Activated CD4-positive, alpha-beta T cell treated with anti-CD3 and anti-CD28 coated beads, Interleukin-2, amount 50 U/mL, for 1 hour (primary cell): ENCODE results near the gene DYDC2.
A peak's percentile ranks its signal among the peaks of the same experiment; 100 is the strongest.

Experiments
- DNase-seq: peaks from one replicate; pipeline ENCODE4 v3.0.0-alpha.2; 2020

Gene DYDC2

DNA sequence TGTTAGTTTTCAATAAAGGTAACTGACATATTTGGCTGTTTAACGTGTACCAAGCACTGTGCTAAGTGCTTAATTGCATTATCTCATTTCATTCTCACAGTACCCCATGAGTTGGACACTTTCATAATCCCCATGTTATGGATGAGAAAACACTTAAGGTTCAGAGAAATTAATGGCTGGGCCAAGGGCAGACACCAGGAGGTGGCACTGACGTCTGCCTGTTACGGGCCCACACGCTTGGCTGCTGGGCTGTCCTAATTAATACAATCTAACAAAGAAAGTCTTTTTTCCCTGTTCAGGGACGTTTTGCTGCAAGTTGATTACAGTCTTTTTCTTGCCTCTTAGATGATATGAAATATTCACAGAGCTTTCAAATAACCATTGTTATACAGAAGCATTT lies 16.1 kb downstream of the DYDC2 start:
- no peak for DNase-seq

DNA sequence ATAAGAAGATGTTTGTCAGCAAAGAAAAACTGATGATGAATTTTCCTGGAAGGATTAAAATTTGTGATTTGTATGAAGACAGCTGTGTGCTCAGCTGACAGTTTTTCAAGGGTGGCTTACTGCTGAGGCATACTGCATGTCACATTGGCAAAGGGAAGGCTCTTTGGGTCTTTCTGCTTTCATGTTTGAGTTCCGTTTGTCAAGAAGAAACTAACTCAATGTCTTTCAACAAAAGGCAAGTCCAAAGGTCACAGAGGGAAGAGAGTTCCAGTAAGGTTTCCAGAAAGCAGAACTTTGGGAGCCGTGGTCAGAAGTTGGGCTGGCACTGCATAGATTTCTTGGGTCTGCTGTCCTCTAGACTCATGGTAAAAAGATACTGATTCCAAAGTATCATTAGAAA lies 16.9 kb downstream of the DYDC2 start:
- no peak for DNase-seq

DNA sequence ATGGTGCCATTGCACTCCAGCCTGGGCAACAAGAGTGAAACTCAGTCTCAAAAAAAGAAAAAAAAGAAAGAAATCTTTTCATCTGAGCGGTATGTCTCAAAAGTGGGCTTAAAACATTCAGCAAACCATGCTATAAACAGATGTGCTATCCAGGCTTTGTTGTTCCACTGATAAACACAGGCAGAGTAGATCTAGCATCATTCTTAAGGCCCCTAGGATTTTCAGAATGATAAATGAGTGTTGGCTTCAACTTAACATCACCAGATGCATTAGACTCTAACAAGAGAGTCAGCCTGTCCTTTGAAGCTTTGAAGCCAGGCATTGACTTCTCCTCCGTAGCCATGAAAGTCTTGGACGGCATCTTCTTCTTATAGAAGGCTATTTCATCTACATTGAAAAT lies 23.1 kb downstream of the DYDC2 start:
- no peak for DNase-seq

DNA sequence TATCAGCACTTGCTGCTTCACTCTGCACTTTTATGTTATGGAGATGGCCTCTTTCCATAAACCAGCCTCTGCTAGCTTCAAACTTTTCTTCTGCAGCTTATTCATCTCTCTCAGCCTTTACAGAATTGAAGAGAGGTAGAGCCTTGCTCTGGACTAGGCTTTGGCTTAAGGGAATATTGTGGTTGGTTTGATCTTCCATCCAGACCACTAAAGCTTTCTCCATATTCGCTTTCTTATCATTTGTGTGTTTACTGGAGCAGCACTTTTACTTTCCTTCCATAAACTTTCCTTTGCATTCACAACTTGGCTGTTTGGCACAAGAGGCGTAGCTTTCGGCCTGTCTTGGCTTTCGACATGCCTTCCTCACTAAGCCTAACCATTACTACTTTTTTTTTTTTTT lies 23.6 kb downstream of the DYDC2 start:
- no peak for DNase-seq

DNA sequence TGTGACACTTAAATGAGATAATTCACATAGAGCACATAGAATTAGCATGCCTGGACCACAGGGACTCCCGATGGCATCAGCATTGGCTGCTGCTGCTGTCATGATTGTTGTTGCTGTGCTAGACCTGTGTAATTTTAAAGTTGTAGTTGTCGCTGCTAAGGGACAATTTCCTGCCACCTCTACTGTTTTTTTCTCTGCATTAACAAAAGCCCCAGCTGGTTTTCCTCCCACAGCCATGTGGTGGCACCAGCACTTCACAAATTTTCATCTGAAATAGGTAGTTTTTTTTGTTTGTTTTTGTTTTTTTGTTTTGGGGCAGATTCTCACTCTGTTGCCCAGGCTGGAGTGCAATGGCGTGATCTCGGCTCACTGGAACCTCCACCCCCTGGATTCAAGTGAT lies 26.4 kb downstream of the DYDC2 start:
- peak; percentile 44 for DNase-seq

DNA sequence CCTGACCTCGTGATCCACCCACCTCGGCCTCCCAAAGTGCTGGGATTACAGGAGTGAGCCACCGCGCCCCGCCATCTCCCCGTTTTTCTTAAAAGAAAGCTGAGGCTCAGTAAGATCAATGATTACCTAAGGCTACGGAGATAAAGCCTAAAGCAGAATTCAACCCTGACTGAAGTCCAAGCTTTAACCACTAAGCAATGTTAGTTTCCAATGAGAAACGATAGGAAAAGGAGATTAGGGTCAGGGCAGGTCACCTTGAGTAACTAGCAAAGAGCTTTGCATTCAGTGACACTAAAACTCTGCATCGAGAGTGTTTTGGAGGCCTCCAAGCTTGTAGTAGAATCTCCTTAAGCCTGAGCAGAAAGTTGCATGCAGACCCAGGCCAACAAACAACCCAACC lies 34.2 kb downstream of the DYDC2 start:
- DNase-seq: no peak

DNA sequence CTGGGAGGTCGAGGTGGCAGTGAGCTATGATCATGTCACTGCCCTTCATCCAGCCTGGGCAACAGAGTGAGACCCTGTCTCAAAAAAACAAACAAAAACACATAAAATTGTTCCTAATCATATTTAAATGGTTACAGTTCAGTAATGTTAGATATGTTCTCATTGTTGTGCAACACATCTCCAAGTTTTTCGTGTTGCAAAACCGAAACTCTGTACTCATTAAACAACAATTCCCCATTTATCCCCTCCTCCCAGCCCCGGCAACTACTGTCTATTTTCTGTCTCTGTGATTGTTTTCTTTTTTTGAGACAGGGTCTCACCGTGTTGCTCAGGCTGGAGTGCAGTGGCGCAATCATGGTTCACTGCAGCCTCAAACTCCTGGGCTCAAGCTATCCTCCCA lies 35.7 kb downstream of the DYDC2 start:
- no peak for DNase-seq

DNA sequence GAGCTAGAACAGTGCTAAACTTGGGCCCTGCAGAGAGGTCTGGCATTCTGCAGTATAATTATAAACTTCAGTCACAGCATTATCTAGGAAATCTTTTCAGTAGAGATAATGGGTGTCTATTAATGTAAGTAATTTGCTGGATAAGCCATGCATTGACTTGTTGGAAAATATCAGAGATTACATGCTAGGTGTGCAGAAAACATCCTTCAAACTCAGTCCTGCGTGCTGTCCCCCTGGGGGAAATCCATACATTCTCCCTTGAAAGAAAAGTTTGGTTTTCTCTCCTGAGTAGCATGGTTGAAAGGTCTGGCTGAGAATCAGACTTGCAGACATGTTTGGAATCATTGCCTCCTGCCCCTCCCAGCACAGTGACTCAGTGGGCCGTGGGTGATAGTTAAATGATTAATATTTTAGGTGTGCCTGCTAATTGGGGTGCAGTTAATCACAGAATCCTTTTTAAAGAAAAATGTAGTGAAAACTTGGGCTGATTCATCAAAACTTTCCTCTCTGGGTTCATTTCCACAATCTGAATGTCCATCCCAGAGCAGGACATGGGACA lies 37.9 kb downstream of the DYDC2 start:
- no peak for DNase-seq

DNA sequence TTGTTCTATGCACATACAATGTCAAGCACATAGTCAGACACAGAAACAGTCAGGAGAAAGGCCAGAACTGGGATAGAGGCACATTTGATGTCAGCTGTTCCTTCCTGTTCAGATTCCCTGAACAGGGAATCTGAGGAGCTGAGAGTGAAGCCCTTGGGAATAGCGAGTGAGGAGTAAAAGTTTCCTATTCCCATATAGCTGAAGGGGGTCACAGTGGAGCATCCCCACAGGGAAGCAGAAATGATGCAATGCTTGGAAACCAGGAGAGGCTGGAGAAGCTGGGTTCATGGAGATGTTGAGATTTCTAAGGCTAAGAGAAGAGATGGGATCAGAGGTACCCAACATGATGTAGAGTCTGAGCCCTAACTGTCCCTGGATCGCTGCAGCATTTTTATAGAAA lies 40.4 kb downstream of the DYDC2 start:
- DNase-seq: no peak

DNA sequence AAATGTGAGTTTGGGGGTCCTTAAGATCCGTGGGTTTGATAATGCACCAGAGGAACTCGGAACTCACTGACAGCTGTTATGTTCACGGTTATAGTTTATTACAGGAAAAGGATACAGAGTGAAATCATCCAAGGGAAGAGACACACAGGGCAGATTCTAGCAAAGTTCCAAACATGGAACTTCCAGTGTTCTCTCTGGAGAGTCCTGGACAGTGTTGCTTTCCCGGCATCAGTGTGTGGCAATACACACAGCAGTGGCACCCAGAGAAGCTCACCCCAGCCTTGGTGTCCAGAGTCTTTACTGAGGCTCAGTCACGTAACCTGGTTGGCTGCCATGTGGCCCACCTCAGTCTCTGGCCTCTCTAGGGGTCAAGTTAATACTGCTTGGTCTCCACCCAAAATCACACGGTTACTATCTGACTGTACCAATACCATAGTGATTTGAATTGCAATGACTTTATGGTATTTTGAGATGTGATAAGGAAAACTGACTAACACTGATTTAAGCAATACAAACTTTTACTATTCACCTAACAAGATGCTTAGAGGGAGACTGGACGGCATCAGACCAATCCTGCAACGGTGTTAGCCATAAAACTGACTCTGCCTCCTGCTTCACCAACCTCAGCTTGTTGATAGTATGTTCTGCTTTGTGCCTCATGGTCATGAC lies 43.7 kb downstream of the DYDC2 start:
- DNase-seq: no peak

DNA sequence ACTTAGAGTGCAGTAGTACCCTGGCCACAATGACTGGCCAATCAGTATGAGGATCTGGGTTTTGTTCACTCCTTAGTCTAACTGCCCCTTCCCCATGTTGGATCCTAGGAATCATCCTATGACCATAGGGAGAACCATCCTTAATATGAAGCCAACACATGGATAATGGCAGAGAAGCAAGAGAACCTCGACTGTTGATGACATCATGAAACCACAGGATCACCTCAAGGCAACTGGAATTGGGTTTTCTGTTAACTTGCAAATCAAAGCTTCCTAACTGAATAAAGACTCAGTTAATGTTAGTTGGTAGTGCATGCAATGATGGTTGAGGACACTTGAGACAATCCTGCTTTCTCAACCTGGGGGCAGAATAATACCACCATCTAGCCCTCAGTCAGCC lies 48.5 kb downstream of the DYDC2 start:
- DNase-seq: no peak

DNA sequence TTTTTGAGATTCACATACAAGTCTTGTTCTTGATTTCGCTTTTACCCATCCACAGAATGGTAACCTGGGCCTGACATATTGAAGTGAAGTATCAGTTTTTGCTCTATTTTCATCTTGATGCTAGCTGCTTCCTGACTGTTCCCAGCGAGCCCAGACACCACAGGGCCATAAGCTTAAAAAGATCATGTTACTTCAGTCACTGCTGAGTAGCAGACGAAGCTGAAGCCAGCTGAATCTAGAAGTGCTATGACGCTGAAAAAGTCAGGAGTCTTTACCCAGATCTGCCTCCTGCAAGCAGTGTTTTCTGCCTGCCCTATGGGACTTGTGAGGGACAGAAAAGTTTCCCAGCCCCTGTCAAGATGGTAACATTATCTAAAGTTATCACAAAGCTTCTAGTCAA lies 49.0 kb downstream of the DYDC2 start:
- no peak for DNase-seq

DNA sequence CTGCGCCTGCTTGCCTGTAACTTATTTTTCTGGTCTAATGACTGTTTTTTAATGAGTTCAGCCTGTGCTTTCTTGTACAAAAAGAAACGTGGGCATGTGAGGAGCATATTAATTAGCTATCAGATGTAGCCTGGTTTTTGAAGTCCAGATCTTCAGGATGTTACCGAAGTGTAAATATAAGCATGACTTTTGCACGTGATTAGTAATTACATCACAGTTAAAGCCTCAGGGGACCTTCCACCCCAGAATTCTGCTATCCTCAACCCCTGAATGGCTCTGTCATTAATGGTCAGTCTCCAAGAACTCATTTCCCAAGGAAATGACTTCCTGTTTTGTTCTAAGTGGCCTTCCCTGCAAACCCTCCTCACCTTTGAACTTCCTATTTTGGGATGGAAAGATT lies 49.6 kb downstream of the DYDC2 start:
- DNase-seq: no peak

DNA sequence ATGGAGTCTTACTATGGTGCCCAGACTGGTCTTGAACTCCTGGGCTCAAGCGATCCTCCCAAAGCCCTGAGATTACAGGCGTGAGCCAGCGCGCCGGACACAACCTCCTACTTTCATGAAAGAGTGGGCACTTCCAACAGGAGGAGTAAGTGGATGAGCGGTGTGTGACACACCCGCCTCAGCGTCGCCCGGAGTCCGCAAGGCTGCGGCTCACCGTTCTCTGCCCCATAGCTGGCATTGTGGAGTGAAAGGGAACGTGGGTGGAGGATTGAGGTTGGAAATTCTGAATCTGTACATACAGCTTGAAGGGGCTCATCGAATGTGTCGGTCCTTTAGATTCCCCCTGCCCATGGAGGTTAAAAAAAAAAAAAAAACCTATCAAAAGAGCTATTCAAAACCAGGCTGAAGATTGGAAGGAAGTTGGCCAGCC lies 51.2 kb downstream of the DYDC2 start:
- peak; percentile 9 for DNase-seq

DNA sequence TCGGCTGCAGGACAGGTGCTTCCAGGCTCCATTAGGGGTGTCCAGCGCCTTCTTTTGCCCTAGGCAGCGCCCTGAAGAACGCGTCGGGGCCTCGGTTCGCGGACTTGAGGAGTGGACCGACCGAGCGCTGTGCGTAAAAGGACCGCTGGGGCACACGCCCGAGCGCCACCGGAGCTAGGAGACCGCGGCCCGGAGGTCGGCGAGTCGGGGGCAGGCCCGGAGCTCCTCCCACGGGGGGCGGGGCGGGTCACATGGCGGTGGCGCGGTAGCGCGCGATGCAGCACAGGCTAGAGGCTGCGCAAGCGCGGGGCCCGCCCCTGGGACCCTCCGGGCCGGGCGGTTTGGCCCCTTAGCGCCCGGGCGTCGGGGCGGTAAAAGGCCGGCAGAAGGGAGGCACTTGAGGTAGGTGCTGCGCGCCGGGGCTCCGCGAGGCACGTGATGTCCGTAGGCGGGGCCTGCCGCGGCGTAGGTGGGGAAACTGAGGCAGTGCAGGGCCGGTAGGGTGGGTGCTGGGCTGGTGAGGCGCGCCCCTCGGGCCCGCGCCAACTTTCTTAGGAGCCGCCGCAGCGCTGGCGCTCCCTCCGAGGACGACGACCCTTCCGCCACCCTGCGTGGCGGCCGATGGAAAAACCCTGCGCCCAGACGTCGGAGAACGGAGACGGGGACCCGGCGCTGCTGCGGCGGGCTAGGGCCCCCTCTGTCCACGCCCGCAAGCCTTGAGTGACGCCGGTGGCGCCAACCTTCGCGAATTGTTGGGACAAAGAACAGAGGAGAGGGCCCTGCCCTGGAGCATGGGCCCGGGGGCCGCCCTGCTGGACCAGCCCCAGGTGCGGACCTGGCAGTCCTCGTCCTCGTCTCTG lies 51.9 kb downstream of the DYDC2 start, which contains the start of gene PRXL2A:
PRXL2A (plus strand) TSS at position 310 of the 860 bp plus-strand sequence. CDS start 11,917 bp downstream, outside the sequence.
- peak; percentile 72 for DNase-seq

DNA sequence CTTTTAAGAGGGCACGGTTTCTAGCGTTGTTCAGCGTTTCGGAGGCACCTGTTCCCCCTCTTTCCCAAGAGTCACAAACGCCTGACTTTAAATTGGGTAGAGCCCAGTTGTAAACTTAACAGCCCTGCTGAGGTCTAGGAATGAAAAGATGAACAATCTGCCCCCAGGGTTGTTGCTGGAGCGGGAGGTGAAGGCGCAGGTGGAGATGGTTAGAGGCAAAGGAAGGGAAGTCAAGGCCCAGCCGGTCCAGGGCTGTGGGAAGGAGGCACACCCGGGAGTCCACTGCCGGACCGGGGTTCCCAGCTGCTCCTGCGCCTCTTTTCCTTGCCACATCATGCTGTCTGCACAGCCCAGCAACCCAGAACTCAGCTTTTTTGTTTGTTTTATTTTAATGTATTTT lies 52.5 kb downstream of the DYDC2 start:
- DNase-seq: no peak

DNA sequence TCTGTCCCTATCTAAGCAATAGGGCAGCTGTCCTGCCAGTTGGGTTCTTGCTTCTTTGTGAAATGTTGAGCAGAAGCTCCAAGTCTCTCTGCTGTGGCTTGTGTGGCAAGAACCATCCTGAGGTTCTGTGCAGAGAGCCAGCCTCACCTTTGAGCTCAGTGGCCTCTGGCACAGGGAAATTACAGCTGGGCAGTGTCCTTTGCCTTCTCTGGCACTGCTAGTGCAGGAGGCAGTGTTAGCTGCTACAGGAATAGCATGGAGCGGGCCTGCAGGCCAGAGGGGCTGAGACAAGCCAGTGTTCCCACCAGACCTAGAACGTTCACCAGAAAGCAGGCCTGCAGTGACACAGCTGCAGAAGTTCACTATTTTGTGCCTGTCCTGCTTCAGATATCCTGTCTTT lies 53.5 kb downstream of the DYDC2 start:
- DNase-seq: no peak

DNA sequence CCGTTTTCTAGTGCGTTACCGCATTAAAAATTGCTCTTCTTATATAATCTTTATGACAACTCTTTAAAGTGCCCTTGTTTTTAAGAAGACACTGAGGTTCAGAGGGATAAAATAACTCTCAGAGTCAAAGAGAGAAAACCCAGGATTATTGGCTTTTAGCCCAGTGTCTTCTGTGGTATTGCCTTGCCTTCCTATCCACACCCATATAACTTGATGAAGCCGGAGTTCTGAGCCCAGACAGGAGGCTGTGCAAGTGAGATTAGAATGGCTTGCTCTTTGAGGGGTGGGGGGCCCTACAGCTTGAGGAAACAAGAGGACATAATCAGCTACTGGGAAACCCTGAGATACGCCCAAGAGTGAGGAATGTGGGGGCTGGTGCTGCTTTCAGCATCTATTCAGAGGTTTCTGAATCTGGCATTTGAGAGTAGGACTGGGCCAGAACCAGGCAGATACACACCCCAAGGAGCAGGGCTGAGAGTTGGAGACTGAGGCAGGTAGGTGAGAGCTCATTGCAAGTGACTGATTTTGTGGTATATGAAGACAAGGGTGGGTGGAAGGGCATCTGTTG lies 54.1 kb downstream of the DYDC2 start:
- DNase-seq: no peak

DNA sequence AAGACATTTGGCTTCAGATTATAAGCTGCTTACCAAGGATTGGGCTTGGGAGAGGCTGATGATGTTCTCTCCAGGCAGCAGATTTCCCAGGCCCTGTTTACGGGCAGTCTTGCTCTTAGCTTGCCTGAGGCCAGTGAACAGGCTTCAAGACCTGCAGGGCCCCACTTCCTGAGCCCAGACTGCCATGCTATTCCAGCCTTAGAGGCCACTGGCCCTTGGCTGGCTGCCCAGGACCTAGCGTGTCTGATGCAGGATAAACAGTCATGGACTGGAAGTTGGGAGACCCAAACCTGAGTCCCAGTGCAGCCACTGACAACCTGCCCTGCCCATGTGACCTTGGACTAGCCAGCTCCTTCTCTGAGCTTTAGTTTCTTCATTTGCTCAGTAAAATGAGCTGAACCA lies 54.7 kb downstream of the DYDC2 start:
- no peak for DNase-seq

DNA sequence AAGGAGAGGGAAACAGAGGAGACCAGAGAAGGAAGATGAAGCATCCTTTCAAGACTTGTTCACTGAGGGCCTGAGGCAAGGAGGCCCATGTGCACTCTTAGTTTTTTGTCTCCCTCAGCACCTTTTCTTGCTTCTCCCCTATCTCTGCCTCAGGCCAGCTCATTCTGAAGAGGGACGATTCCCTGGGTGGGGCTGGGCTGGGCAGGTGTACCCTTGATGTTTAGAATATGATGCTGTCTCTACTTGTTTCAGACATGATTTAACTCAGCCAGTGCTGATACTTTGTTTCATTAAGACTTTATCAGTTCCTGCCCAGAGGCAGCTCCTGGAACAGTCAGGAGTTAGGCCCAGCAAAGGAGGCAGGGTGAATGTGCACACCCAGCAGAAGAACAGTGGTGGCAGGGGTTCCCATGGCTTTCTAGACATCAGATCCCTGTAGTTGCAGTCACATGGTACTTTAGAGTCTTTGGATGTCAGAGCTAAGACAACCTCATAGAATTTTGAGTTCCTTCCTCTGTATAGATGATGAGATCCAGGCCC lies 55.2 kb downstream of the DYDC2 start:
- no peak for DNase-seq

DNA sequence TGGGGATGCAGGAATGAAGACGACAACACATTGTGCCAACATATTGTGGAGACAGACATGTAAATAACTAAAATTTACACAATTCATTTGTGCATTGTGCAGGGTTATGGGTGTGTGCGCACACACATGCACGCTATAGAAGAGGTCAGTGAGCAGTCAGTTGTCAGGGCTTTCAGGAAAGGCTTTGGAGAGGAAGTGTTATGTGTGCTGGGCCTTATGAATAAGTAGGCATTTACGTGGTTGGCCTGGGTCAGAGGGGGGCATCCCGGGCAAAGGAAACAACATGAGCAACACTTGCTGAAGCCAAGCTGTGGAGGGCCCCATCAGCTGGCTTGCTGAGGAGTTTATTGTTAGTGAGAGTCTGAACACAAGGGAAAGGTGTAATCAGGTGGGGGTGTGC lies 55.9 kb downstream of the DYDC2 start:
- no peak for DNase-seq

DNA sequence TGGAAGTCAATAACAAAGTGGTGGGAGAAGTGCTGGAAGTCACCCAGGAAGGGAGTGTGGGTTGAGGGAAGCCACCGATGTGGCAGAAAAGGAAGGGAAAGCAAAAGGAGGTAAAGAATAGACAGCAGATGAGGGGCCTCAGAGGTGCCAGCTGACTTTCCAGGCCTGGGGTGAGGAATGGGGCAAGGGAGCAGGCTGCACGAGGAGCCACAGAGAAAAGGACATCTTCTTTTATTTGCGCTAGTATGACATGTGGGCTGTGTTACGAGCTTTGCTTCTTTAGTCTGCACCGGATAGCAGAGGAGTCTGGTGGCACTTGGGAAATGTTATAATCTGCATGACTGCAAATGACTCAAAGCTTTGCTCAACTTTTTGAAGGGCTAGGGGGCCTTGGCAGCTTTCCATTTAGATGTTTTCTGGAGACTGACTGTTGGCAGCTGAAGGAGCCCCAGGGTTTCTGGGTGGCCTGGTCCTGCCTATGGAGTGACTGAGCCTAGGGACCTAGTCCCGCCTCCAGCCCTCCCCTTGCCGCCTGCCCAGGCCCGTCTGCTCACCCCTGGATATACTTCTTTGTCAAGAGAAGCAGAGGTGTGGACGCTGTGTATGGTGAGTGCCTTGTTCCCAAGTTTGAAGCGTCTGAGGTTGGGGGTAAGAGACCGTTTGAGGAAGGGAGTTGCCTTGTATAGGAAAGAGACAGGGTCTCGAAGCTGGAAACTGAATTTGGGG lies 56.9 kb downstream of the DYDC2 start:
- DNase-seq: no peak
